ENCODE results near the gene PTGER3. TPM values are rescaled to one million over a fixed set of nuclear protein-coding genes. Genes with fewer than 3 reads are reported as not detected.

The PTGER3 gene
- total and polyA plus RNA-seq, 4 donors, result 0.04 to 1.6 (median 0.26) TPM

GRCh38 chr1:70934194-70934961, 113.2 kb downstream of the PTGER3 start:
- no peak for DNase-seq (ENCODE audit: low spot score)
- H3K27me3 ChIP-seq (ENCODE audit: control insufficient read depth in 4 of 4, insufficient read depth in 4 of 4, low read length in 3 of 4), result peaks cover 0 to 2% (median 0%) of the 10 kb centered on the region in 4 donors
- H3K9ac ChIP-seq (ENCODE audit: low read depth in 1 of 2, low read length in 2 of 2), result no peak overlapping the region
- H3K9me3 ChIP-seq (ENCODE audit: control insufficient read depth in 4 of 4, low read length in 3 of 4), result no peaks in the 10 kb centered on the region
- WGBS, result 67% methylated on average over 5 of the region's 5 CpGs
- H3K4me3 ChIP-seq (ENCODE audit: low read depth in 1 of 3, low read length in 3 of 3), result no peak overlapping the region
- H3K36me3 ChIP-seq (ENCODE audit: control insufficient read depth in 4 of 4, insufficient read depth in 3 of 4, low read depth in 1 of 4, low read length in 3 of 4), result no peaks in the 10 kb centered on the region
- no peak overlapping the region for H3K27ac ChIP-seq (ENCODE audit: low read depth in 1 of 2, low read length in 2 of 2)
- TF ChIP-seq JUND (IDR thresholded peaks at IDR 0.05) (no peak), FOXA1 (IDR thresholded peaks at IDR 0.05) (no peak), HNF4G (IDR thresholded peaks at IDR 0.05) (no peak), ATF3 (IDR thresholded peaks at IDR 0.05) (no peak), RXRA (IDR thresholded peaks at IDR 0.05) (no peak), CTCF (IDR thresholded peaks at IDR 0.05; ENCODE audit: low read depth, low read length, missing input control) (no peak), ZBTB33 (IDR thresholded peaks at IDR 0.05) (no peak), MAX (IDR thresholded peaks at IDR 0.05) (no peak), YY1 (IDR thresholded peaks at IDR 0.05) (no peak), FOXA2 (IDR thresholded peaks at IDR 0.05) (no peak)
- no peaks in the 10 kb centered on the region for H3K4me1 ChIP-seq (ENCODE audit: control insufficient read depth in 4 of 4, insufficient read depth in 4 of 4, low read length in 3 of 4)

- no peak for TF ChIP-seq ZBTB33 (IDR thresholded peaks at IDR 0.05)
- no peak overlapping the region for H3K27ac ChIP-seq (ENCODE audit: low read depth in 1 of 2, low read length in 2 of 2)
- WGBS, result 70% methylated on average over 1 of the region's 1 CpG
- no peaks in the 10 kb centered on the region for H3K36me3 ChIP-seq (ENCODE audit: control insufficient read depth in 4 of 4, insufficient read depth in 3 of 4, low read depth in 1 of 4, low read length in 3 of 4)
- no peak overlapping the region for H3K9ac ChIP-seq (ENCODE audit: low read depth in 1 of 2, low read length in 2 of 2)
- H3K27me3 ChIP-seq (ENCODE audit: control insufficient read depth in 4 of 4, insufficient read depth in 4 of 4, low read length in 3 of 4), result no peaks in the 10 kb centered on the region
- no peak overlapping the region for H3K4me3 ChIP-seq (ENCODE audit: low read depth in 1 of 3, low read length in 3 of 3)
- no peaks in the 10 kb centered on the region for H3K9me3 ChIP-seq (ENCODE audit: control insufficient read depth in 4 of 4, low read length in 3 of 4)
- H3K4me1 ChIP-seq (ENCODE audit: control insufficient read depth in 4 of 4, insufficient read depth in 4 of 4, low read length in 3 of 4), result no peaks in the 10 kb centered on the region
- no peak for DNase-seq (ENCODE audit: low spot score)
These were observed 117.6 kb downstream of the PTGER3 start for GRCh38 chr1:70930062-70930461.

GRCh38 chr1:70922196-70922595, 125.4 kb downstream of the PTGER3 start:
- no peak overlapping the region for H3K4me3 ChIP-seq (ENCODE audit: low read depth in 1 of 3, low read length in 3 of 3)
- H3K4me1 ChIP-seq (ENCODE audit: control insufficient read depth in 4 of 4, insufficient read depth in 4 of 4, low read length in 3 of 4), result no peaks in the 10 kb centered on the region
- no peak overlapping the region for H3K27ac ChIP-seq (ENCODE audit: low read depth in 1 of 2, low read length in 2 of 2)
- peaks cover 0 to 2% (median 0%) of the 10 kb centered on the region in 4 donors for H3K27me3 ChIP-seq (ENCODE audit: control insufficient read depth in 4 of 4, insufficient read depth in 4 of 4, low read length in 3 of 4)
- DNase-seq (ENCODE audit: low spot score), result no peak
- peaks cover 0 to 3% (median 0%) of the 10 kb centered on the region in 4 donors for H3K9me3 ChIP-seq (ENCODE audit: control insufficient read depth in 4 of 4, low read length in 3 of 4)
- H3K36me3 ChIP-seq (ENCODE audit: control insufficient read depth in 4 of 4, insufficient read depth in 3 of 4, low read depth in 1 of 4, low read length in 3 of 4), result no peaks in the 10 kb centered on the region
- TF ChIP-seq HNF4G (IDR thresholded peaks at IDR 0.05) (no peak), FOXA2 (IDR thresholded peaks at IDR 0.05) (no peak), YY1 (IDR thresholded peaks at IDR 0.05) (no peak), JUND (IDR thresholded peaks at IDR 0.05) (no peak), RAD21 (IDR thresholded peaks at IDR 0.05) (no peak), HNF4A (conservative IDR thresholded peaks at IDR 0.05) (no peak), MAX (IDR thresholded peaks at IDR 0.05) (no peak), ATF3 (IDR thresholded peaks at IDR 0.05) (no peak), TAF1 (conservative IDR thresholded peaks at IDR 0.05) (no peak)
- WGBS, result 35% methylated on average over 2 of the region's 2 CpGs
- H3K9ac ChIP-seq (ENCODE audit: low read depth in 1 of 2, low read length in 2 of 2), result no peak overlapping the region

Data from liver (tissue), 9 donors.